Gastrocnemius medialis (tissue), 4 donors: Measurements from ENCODE around the gene LAMA3. TPM values are rescaled to one million over a fixed set of nuclear protein-coding genes. Genes with fewer than 3 reads are reported as not detected.
A peak's percentile ranks its signal among the peaks of the same experiment; 100 is the strongest.

ENCODE experiments used
- ATAC-seq, 2 donors: fragments of 150-250 bp; one replicate each; pipeline ENCODE4 v1.9.1; 2016
- DNase-seq, 2 donors: peaks; one replicate each; pipeline ENCODE4 v3.0.0-alpha.2; 2019
- H3K27ac ChIP-seq, 4 donors: fragments of 200-600 bp; sonication (generic); 1 replicate in 1 of 4; 2 replicates in 3 of 4; pipeline ENCODE4 v1.5.1; 2016 to 2018; ENCODE audit warnings: mild to moderate bottlenecking in 2 of 4, moderate library complexity in 1 of 4
- H3K27me3 ChIP-seq, 3 donors: fragments of 200-600 bp; sonication (generic) in 2 of 3; 1 replicate in 1 of 3; 2 replicates in 2 of 3; pipeline versions ENCODE4 v1.5.1 to v1.6.0; 2016 to 2019; ENCODE audit warnings: mild to moderate bottlenecking in 1 of 3, moderate library complexity in 1 of 3
- H3K36me3 ChIP-seq, 2 donors: fragments of 200-600 bp; sonication (generic) in 1 of 2; one replicate each; pipeline ENCODE4 v1.5.1; 2017 to 2018
- H3K4me1 ChIP-seq, 2 donors: fragments of 200-600 bp; sonication (generic) in 1 of 2; one replicate each; pipeline ENCODE4 v1.5.1; 2016 to 2017; ENCODE audit warnings: mild to moderate bottlenecking in 2 of 2
- H3K4me3 ChIP-seq, 4 donors: fragments of 200-600 bp; sonication (generic) in 3 of 4; 1 replicate in 1 of 4; 2 replicates in 3 of 4; pipeline ENCODE4 v1.5.1; 2016 to 2019; ENCODE audit warnings: mild to moderate bottlenecking in 2 of 4
- H3K9me3 ChIP-seq, 3 donors: fragments of 200-600 bp; sonication (generic) in 2 of 3; 1 replicate in 1 of 3; 2 replicates in 2 of 3; pipeline ENCODE4 v1.5.1; 2016 to 2019
- POLR2A ChIP-seq, 2 donors: fragments of 450-650 bp; IDR thresholded peaks; one replicate each; pipeline ENCODE4 v1.6.1; 2017; ENCODE audit warnings: antibody characterized with exemption in 2 of 2, mild to moderate bottlenecking in 2 of 2, moderate library complexity in 2 of 2
- in situ Hi-C, 4 donors: fragments of 200-750 bp; cut with MboI; loops; one replicate each; pipeline versions ENCODE4 v1.15.0 to v1.8.0; 2017; ENCODE audit warnings: low sequenced_read_pairs in 4 of 4
- intact Hi-C: fragments of 100-400 bp; cut with DNase I; formaldehyde crosslinking; loops from one replicate; pipeline ENCODE4 v1.15.1; 2023; ENCODE audit warnings: low total_unique reads
- total RNA-seq, 4 donors: library from RNA; depleted of rRNA; stranded (reverse); fragments of >200 nt; gene quantifications; one replicate each; pipeline versions ENCODE4 v1.1.0 to v1.2.3, GENCODE V29; 2016
- TF ChIP-seq, protein P1 (sequence below), 5 experiments: fragments of 450-650 bp in 3 of 5; fragments of 200-600 bp in 2 of 5; sonication (generic) in 2 of 5; IDR thresholded peaks in 4 of 5; conservative IDR thresholded peaks in 1 of 5; 1 replicate in 4 of 5; 2 replicates in 1 of 5; pipeline ENCODE4 v1.5.1; 2016 to 2019; ENCODE audit warnings: antibody characterized with exemption in 5 of 5, mild to moderate bottlenecking in 3 of 5, moderate library complexity in 3 of 5

Gene LAMA3
- total RNA-seq, 4 donors from 2014 or later: 1.1 to 5.3 (median 2.1) TPM

DNA sequence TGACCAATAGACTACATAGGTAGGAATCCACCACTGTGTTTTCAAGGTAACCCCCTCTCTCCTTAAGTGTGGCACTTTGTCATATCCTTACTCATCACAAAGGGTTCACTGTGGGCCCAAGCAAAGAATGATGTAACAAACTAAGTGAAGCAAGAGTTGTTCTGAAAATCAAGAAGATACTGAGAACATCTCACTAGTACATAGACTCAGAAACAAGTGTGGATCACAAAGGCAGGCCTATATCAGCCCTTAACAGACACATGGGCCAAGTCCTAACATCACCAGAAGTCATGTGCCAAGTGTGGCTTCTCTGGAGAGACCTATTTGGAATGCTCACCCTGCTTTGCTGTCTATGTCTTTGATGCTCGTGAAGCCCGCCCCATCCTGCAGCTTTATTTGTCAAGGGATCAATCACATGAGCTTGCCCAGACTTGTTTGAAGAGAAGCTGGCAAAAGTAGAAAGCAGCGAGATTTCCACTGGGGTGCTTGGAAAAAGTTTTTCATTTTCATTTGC lies 194.1 kb downstream of the LAMA3 start:
- intact Hi-C loops: loop anchor here (10.0 kb wide), 1 partner anchor 49 kb away; no protein-coding TSS in a partner anchor
- no peaks in the 10 kb centered on the region for H3K36me3 ChIP-seq
- H3K27ac ChIP-seq: peak overlapping the region; percentile 26 to 50 (median 42)
- no peaks in the 10 kb centered on the region for H3K27me3 ChIP-seq
- H3K4me3 ChIP-seq: no peak overlapping the region
- in situ Hi-C loops: loop anchor here in 1 of 4 donors (10.0 kb wide), 1 partner anchor 59 kb away; no protein-coding TSS in a partner anchor
- no peaks in the 10 kb centered on the region for H3K4me1 ChIP-seq
- no peaks in the 10 kb centered on the region for H3K9me3 ChIP-seq
- ATAC-seq: peak; percentile 75 to 81
- peak in 1 of 2 donors; percentile 11 for TF ChIP-seq POLR2A (IDR thresholded peaks at IDR 0.05)
- TF ChIP-seq, protein P1, sequence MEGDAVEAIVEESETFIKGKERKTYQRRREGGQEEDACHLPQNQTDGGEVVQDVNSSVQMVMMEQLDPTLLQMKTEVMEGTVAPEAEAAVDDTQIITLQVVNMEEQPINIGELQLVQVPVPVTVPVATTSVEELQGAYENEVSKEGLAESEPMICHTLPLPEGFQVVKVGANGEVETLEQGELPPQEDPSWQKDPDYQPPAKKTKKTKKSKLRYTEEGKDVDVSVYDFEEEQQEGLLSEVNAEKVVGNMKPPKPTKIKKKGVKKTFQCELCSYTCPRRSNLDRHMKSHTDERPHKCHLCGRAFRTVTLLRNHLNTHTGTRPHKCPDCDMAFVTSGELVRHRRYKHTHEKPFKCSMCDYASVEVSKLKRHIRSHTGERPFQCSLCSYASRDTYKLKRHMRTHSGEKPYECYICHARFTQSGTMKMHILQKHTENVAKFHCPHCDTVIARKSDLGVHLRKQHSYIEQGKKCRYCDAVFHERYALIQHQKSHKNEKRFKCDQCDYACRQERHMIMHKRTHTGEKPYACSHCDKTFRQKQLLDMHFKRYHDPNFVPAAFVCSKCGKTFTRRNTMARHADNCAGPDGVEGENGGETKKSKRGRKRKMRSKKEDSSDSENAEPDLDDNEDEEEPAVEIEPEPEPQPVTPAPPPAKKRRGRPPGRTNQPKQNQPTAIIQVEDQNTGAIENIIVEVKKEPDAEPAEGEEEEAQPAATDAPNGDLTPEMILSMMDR (IDR thresholded peaks at IDR 0.05 in 4 of 5, conservative IDR thresholded peaks at IDR 0.05 in 1 of 5): no peak
- DNase-seq: peak; percentile 35 to 67

DNA sequence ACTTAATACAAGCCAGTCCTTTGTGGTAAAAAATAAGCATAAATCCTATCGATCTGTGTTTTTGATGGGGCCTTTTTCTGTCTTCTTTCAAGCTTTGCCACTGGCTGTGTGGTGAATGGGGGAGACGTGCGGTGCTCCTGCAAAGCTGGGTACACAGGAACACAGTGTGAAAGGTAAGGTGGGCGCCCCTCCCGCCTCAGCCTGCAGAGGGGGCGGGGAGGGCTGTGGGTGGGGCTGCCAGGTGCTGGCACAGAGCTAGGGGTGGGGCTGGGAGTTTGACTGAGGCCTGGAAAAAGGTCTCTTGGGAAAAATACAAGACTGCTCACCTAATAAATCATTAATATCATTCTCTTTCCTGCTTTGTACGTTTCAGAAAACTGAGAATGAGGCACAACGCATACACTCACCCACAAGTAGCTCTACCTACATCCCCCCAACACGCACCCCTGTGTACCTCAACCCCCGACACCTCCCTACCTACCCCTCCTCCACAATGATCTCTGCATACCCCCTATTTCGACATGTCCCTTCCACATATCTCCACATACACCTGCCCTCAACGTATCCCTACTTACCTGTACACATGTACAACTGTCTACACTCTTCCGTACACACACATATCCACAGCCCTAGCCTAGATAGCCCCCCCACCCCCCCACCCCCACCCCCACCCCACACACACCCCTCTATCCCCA lies 195.6 kb downstream of the LAMA3 start:
- in situ Hi-C loops: loop anchor here in 1 of 4 donors (10.0 kb wide), 1 partner anchor 60 kb away; no protein-coding TSS in a partner anchor
- DNase-seq: no peak
- TF ChIP-seq, protein P1 (IDR thresholded peaks at IDR 0.05 in 4 of 5, conservative IDR thresholded peaks at IDR 0.05 in 1 of 5): no peak
- no peak for TF ChIP-seq POLR2A (IDR thresholded peaks at IDR 0.05)
- no peak overlapping the region for H3K4me3 ChIP-seq
- H3K4me1 ChIP-seq: no peaks in the 10 kb centered on the region
- intact Hi-C loops: loop anchor here (10.0 kb wide), 1 partner anchor 50 kb away; no protein-coding TSS in a partner anchor
- no peak for ATAC-seq
- H3K27me3 ChIP-seq: no peaks in the 10 kb centered on the region
- H3K27ac ChIP-seq: peak overlapping the region; percentile 42 to 63 (median 44)
- H3K36me3 ChIP-seq: no peaks in the 10 kb centered on the region
- H3K9me3 ChIP-seq: no peaks in the 10 kb centered on the region

GRCh38 chr18:23885750-23886149 lies 196.5 kb downstream of the LAMA3 start:
- no peak overlapping the region for H3K27ac ChIP-seq
- no peaks in the 10 kb centered on the region for H3K27me3 ChIP-seq
- no peak for ATAC-seq
- in situ Hi-C loops: loop anchor here in 1 of 4 donors (10.0 kb wide), 1 partner anchor 61 kb away; no protein-coding TSS in a partner anchor
- TF ChIP-seq, protein P1 (IDR thresholded peaks at IDR 0.05 in 4 of 5, conservative IDR thresholded peaks at IDR 0.05 in 1 of 5): no peak
- no peak for TF ChIP-seq POLR2A (IDR thresholded peaks at IDR 0.05)
- intact Hi-C loops: loop anchor here (10.0 kb wide), 1 partner anchor 51 kb away; no protein-coding TSS in a partner anchor
- H3K36me3 ChIP-seq: no peaks in the 10 kb centered on the region
- H3K4me1 ChIP-seq: no peaks in the 10 kb centered on the region
- no peaks in the 10 kb centered on the region for H3K9me3 ChIP-seq
- DNase-seq: no peak
- no peak overlapping the region for H3K4me3 ChIP-seq

DNA sequence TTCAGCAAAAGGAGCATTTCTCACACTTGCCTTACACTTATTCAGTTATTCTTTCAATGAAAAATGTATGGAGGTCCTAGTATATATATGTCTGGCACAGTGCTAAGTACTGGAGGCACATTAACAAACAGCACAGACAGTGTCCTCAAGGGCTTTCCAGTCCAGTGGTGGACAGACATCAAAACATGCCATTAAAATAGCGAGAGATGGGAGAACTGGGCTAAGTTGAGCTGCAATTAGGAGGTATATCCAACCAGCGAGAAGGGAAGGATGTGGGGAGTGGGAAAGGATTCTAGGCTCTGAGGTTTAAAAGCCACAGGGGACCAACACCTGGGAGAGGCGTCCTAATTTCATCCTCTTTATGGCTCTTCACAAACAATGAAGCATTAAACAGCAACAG lies 197.8 kb downstream of the LAMA3 start:
- no peak for DNase-seq
- Histone ChIP-seq H3K4me3 (no peak overlapping the region), H3K36me3 (no peaks in the 10 kb centered on the region), H3K27ac (no peak overlapping the region), H3K27me3 (no peaks in the 10 kb centered on the region), H3K9me3 (no peaks in the 10 kb centered on the region), H3K4me1 (no peaks in the 10 kb centered on the region)
- in situ Hi-C loops (loop anchor here in 1 of 4 donors (10.0 kb wide), 1 partner anchor 62 kb away; no protein-coding TSS in a partner anchor), intact Hi-C loops (loop anchor here (10.0 kb wide), 1 partner anchor 52 kb away; no protein-coding TSS in a partner anchor)
- no peak for TF ChIP-seq POLR2A (IDR thresholded peaks at IDR 0.05)
- TF ChIP-seq, protein P1 (IDR thresholded peaks at IDR 0.05 in 4 of 5, conservative IDR thresholded peaks at IDR 0.05 in 1 of 5): no peak
- no peak for ATAC-seq
